CD4-positive, alpha-beta T cell treated with Interferon gamma for 1 hour (primary cell): ENCODE measurements around the gene SLC25A22.

Source experiments
- DNase-seq: peaks from one replicate; pipeline ENCODE4 v3.0.0-alpha.2; 2020

Gene SLC25A22

DNA sequence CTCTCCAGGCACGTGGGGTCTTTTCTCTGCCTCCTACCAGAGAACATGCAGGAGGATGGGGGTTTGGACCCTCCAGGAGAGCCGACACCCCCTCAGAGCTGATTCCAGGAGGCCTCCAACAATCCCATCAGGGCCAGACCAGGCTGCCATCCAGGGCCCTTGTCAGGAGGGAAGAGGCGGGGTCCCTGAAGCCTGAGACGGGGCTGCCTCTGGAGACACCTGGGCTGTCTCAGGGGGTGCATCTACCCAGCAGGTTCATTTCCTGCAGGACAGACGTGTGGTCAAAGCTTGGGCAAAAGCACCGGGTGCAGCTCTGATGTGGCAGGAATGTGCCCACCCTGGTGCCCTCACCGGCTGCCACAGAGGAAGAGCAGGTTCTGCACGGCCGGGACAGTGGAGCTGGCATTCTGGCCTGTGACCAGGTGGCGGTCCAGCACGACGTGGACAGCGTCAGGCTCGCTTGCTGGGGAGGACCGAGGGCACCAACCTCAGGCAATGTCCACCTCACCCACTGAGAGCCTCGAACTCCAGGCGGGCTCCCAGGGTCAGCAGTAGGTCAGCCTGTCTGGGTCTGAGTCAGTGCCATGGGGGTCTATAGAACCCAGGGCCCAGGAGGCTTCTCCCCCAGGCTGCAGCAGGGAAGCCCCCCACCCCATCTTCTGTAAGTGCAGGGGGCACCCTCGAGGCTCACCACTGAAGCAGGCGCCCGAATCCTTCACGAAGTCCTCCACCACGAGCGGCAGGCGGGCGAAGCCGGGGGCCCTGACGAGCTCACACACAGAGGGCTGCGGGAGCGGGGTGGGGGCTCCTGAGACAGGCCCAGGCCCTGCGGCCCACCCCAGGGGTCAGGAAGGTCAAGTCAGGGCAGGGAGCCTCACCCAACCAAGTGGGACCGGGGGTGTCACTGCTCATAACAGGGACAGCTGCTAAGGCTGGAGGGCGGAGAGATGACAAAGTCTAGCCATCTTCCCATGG, 27.2 kb downstream of the SLC25A22 start:
- DNase-seq, result no peak

DNA sequence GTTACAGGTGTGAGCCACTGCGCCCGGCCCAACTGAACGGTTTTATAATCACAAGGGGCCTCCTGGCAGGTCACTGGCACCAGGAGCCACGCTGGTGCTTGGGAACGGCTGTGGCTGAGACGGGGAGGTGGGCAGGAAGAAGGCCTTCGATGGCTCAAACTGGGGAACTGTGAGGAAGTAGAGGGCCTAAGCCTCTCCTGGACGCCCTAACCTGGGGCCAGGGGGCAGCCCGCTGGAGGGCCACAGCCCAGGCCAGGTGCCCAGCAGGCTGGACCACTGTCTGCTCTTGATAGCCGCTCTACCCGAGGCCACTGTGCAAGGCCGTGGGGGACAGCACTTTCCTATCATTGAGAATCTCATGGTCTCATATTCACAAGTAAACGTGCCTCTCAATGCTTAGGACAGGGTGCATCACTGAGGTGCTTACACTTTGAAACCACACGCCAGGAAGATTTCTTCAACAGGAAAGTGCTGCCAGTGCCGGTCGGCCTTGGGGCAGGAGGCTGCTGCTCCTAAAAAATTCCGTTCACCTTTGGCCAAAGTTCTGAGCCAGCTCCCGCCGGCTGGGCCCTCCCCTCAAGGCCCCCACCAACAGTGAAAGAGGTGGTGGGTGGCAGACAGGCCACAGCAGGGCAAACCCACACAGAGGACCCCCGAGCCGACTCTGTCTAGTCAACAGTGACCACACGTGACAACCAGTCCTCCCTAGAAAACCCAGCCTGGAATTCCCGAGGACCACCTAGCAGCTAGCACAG, 28.0 kb downstream of the SLC25A22 start:
- no peak for DNase-seq

DNA sequence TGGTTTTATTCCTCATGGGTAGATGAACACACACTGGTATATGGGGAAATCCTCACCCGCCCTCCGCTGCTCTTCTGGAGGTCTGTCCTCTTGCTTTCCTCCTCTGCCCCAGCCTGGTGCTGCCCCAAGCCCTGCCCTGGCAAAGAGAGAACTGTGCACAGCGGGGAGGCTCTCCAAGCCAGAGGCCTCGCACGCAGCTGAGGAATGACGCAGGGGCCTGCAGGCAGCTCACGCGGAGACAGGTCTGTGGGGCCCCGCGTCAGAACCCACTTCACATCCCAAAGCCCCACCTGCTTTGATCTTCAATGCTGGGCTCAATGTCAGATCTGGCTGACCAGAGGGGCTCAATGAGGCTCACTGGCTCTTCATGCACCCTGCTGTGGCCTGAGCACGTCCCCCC, 30.8 kb downstream of the SLC25A22 start:
- DNase-seq, result no peak

DNA sequence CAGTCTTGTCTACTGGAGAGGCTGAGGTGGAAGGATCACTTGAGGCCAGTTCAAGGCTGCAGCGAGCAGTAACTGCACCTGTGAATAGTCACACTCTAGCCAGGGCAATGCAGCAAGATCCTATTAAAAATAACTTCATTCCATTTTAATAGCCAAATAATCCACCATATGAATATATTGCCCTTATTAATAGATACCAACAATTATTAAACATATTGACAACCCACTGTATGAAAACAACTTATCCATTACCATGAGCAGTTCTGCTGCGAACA, 31.2 kb downstream of the SLC25A22 start:
- no peak for DNase-seq

DNA sequence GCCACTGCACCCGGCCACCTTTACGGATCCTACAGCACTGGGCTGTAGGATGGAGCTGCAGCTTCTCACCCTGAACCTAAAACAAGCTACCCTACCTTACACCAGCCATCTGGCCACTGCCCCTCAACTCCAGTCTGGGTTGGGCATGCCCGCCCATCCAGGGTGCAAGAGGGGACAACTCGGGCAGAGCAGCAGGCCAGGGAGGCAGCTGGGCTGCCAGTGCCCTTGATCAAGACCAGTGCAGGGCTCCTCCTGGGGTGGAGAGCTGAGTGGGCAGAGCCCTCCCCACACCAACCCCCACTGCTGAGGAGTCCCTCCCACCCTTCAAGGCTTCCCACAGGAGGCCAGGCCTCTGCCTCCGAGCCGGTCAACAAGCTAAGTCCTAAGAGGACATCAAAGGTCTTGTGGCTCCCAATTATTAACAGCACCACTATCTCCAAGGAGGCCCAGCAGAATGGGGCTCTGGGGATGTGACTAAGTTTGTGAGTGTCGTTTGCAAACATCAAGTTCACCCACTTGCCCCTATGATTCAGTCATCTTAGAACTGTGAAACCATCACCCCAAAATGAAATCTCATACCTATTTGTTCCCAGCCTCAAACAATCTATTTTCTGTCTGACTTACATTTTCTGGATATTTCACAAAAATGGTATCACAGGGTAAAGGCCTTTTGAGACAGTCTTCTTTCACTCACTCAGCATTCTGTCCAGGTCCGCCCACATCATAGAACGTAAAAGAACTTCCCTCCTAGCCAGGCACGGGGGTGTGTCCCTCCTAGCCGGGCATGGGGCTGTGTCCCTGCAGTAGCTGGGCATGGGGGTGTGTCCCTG, 31.8 kb downstream of the SLC25A22 start:
- DNase-seq, result no peak

DNA sequence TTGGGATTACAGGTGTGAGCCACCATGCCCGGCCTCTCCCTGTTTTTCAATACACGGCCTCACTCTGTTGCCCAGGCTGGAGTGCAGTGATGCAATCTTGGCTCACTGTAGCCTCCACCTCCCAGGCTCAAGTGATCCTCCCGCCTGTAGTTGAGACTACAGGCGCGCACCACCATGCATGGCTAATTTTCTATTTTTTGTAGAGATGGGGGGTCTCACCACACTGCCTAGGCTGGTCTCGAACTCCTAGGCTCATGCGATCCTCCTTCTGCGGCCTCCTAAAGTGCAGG, 32.3 kb downstream of the SLC25A22 start:
- DNase-seq, result no peak

DNA sequence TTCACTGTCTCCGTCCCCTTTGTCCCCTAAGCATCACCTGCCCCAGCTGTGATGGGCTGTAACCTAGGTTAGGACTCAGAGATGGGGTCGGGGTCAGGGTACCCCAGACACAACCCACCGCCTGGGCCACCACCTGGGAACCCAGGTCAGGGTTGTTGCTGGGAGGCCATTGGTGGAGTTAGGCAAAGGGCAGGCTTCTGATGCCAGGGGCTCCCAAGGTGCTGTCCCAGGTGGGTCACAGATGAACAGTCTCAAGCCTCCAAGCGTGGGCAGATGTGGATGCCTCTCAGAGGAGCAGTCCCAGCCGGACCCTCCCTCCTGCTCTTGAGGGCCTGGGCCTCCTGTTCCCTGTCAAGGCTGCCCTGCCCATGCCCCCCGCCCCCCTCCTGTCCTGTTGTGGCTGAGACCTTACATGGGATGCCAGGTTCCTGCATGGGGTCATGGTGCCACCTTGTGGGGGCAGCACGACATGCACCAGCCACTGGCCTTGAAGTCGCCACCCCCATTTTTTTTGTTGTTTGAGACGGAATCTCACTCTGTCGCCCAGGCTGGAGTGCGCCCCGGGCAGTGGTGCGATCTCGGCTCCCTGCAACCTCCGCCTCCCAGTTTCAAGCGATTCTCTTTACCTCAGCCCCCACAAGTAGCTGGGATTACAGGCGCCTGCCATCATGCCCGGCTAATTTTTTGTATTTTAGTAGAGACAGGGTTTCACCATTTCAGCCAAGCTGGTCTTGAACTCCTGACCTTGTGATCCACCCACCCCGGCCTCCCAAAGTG, 32.9 kb downstream of the SLC25A22 start:
- DNase-seq, result peak; percentile 73

DNA sequence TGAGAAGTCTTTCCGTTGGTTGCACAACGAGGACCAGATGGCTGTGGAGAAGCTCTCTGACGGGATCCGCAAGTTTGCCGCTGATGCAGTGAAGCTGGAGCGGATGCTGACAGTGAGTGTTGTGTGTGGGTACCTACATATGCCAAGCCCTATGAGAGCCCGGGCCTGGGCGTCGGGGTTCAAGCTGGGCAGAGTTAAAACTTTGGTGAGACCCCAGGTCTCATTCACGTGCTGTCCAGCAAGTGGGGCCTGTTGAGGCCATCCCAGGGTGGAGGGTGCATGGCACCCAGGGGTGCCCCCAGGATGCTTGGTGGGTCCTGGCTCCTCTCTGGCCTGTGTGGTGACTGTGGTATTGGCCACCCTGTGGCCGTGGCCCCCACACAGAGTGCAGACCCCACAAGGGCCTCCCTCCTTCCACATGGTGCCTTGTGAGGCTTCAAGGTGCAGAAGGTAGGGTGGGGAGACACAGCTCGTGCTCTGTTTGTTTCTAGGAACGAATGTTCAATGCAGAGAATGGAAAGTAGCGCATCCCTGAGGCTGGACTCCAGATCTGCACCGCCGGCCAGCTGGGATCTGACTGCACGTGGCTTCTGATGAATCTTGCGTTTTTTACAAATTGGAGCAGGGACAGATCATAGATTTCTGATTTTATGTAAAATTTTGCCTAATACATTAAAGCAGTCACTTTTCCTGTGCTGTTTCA, 33.6 kb downstream of the SLC25A22 start:
- no peak for DNase-seq

DNA sequence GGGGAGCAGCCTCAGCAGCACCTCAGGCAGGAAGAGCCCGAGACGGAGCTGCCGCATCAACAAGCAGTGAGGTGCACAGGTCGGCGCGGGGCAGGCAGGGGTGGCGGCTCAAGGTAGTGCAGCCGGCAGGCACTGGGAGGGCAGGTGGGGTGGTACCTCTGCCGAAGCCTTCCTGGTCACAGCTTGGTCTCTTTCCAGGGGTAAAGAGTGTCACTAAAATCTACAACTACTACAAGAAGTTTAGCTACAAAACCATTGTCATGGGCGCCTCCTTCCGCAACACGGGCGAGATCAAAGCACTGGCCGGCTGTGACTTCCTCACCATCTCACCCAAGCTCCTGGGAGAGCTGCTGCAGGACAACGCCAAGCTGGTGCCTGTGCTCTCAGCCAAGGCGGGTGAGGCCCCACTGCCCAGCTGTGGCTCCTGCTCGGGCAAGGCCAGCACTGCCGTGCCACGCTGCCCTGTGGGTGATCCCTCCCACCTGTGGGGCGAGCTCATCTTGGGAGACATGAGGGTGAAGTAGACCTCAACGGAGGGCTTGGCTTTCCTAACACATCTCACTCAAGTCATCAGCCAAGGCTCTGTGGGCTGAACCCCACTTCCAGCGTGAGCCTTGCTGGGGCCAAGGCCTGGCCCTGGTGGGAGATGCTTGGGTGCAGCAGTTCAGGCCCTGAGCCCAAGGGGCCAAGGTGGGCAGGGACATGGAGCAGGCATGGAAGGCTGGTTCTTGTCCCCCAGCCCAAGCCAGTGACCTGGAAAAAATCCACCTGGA, 34.3 kb downstream of the SLC25A22 start:
- DNase-seq, result no peak

DNA sequence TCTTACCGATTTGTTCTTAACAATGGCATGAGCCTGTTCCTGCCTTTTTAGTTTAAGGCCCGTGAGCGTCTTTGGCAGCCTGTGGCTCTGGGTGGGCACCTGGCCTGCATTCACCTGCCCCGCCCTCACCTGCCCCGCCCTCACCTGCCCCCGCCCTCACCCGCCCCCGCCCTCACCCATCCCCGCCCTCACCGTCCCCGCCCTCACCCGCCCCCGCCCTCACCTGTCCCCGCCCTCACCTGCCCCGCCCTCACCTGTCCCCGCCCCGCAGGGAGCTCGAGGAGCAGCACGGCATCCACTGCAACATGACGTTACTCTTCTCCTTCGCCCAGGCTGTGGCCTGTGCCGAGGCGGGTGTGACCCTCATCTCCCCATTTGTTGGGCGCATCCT, 35.0 kb downstream of the SLC25A22 start:
- DNase-seq, result no peak

DNA sequence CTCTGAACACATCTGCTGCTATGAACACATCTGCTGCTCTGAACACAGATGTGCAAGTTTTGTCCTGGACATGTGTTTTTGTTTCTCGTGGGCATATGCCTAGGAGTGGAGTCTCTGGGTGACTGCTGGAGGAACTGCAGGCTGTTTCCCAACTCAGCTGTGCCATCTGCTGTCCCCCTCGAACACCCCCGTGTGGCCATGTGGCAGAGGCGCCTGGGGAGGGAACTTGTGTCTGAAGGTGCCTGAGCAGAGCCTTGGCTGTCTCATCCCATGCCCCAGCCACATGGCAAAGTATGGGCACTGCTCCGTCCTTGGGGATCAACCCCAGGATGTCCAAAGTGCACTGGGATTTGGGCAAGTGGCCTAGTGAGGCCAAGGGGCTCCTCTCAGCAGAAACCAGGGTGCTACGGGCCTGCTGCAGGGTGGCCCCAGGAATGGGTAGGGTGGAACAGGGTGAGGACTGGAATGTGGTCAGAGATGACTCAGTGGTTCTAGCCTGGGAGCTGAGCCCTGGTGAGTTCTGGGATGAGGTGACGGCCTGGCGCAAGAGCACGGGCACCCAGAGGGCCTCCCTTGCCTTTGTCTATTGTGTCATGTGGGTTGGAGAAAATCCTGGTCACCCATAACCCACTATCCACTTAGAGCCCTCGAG, 35.5 kb downstream of the SLC25A22 start:
- no peak for DNase-seq

DNA sequence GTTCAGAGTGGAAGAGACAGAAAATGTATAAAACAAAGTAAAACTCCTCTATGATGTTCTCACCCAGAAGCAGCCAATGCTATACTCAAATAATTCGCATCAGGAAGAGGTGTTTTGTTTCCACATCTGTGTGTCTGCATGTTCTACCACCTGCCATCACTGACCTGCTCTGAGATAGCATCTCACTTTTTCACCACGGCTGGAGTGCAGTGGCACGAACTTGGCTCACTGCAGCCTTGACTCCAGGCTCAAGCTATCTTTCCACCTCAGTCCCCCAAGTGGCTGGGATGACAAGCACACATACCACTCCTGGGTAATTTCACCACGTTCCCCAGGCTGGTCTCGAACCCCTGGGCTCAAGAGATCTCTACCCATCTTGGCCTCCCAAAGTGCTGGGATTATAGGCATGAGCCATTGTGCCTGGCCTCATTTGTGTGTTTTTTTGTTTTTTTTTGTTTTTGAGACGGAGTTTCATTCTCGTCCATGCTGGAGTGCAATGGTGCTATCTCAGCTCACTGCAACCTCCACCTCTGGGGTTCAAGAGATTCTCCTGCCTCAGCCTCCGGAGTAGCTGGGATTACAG, 36.5 kb downstream of the SLC25A22 start:
- DNase-seq, result no peak

DNA sequence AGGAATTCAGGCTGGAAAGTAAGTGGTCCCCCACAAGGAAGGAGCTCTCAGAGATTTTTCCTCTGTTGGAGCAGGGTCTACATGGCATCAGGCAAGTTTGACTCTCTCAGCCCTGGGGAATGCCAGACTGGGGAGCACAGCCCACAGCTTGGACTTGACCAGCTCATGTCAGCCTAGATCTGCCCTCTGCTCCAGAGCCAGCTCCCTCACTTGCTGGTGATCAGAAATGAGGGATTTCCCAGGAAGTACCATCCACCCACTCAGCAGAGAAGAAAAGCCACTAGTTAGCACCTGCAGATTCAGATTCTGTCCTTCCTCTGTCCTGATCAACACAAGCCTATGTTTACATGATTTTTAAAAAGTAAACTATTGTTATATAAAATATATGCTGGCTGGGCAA, 37.8 kb downstream of the SLC25A22 start:
- DNase-seq, result no peak

DNA sequence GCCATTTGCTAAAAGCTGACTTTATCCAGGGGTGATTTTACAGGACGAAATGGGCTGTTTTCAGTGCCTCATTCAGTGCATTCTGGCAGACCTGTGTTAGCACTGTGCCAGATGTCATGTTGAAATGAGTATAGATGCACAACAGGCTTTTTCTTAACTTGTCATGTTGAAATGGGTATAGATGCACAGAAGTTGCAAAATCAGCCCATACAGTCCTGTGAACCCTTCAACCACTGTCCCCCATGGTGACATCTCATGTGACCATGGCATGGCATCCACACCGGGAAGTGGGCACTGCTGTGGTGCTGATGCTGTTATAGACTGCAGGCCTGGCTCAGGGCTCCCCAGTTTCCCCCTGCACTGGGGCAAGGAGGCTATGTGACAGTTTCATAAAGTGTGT, 48.4 kb downstream of the SLC25A22 start:
- no peak for DNase-seq

DNA sequence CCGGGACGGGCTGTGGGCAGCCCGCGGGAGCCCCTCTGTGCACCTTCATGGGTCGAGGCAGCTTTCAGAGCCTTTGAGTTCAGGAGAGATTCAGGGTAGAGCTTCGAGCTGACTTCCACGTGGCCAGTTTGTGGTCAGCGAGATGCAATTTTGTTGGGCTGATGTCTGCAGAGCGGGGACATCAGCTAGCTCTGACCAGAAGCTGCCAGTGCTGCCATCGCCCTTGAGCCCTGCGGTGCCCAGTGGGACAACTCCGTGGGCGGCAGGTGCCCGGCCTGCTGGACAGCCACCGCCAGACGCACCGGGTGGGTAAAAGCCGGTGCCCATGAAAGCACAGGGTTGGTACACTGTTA, 50.1 kb downstream of the SLC25A22 start:
- DNase-seq, result no peak

DNA sequence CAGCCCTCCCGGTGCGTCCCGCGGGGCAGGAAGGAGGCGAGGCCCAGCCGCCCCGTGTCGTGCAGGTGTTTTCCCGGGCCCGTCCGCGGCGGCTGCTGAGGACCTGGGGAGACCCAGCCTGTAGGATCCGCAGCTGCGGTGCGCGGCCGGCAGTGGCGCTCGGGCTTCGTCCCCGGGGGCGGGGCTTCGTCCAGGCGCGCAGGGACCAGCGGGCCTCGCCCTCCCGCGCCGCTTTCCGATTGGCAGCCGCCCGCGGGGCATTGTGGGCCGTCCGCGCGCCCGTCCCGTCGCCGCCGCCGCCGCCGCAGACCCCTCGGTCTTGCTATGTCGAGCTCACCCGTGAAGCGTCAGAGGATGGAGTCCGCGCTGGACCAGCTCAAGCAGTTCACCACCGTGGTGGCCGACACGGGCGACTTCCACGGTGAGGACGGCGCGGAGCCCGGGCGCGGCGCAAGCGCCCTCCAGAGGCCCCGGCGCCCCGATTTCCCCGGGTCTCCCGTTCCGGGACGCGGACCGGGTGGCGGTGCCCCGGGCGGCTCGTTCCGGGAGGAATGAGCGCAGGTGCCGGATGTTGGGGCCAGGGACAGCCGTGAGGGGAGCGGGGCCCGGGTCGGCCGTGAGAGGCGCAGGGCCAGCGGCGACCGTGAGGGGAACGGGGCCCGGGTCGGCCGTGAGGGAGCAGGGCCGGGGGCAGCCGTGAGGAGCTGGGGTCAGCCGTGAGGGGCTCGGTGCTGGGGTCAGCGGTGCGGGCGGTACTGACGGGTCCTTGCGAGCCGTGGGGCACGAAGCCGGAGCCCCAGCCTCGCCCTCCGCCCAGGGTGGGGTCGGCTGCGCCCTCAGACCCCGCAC, 50.7 kb downstream of the SLC25A22 start, which contains the start of gene TALDO1:
TALDO1 (plus strand) TSS at position 307 of the 849 bp plus-strand sequence; CDS start at position 325, 18 bp downstream.
- peak; percentile 85 for DNase-seq

DNA sequence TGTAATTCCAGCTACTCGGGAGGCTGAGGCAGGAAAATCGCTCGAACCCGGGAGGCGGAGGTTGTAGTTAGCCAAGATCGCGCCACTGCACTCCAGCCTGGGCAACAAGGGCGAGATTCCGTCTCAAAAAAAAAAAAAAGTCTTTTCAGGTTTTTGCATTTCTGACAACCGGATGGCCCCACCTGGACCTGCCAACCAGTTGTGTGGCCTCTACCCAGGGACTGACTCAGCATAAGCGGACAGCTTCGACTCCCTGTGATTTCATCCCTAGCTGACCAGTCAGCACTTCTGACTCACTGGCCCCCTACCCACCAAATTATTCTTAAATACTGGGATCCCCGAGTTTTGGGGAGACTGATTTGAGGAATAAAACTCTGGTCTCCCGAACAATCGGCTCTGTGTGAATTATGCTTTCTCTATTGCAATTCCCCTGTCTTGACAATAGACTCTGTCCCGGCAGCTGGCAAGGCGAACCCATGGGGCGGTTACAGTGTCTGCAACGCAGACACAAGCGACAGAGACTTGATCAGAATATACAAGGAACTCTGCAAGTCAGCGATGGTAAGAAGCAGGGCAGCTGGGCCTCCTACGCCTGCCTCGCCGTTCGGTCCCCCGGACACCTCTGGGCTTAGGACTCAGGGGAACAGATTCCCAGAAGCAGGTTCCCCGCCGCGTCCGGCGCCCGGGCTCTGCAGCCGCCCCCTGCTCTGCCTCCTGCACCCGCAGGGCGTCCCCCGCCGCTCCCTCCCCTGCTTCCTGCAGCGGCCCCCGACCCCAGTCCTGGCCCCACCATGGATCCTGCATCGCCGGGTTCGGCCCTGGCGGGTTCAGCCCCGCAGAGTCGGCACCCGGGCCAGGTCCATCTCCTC, 51.6 kb downstream of the SLC25A22 start:
- no peak for DNase-seq

DNA sequence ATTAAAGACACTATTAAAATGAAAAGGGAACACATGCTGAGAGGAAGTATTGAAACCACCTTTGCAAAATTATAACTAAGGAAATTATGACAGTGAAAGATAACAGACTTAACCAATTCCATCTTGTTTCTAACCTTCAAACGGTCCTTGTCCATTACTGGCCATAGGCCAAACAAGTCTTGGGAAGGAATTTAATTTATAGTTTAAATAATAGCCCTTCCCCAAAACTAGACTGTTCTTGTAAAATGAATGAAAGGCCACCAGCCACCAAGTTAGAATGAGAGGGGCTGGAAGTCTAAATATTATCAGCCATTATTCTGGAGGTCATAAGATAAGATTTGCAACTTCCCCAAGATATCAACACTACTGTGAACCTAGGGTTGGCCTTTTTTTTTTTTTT, 52.7 kb downstream of the SLC25A22 start:
- DNase-seq, result no peak
